CD4-positive, alpha-beta T cell treated with Interleukin-4 for 4 hours (primary cell): ENCODE data around the gene LGI2.

ENCODE experiments used
- DNase-seq: peaks from one replicate; pipeline ENCODE4 v3.0.0-alpha.2; 2020

The LGI2 gene

DNA sequence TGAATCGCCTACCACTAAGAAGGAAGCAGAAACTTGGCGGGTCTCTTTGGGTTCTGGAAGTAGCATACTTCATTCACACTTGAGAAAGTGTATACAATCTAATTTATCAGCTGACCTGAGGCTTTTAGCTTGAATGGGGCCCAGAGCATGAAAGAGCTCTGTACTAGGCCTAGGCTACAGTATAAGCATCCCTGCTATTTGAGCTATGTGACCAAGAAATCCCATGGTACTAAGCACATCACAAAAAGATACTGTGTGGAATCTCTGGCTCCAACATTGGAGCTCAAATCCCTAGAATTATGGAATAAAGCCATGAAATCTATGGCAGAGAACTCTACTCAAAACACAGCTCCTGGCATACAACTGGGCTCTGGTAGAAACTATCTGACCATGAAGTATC lies 74.0 kb downstream of the LGI2 start:
- no peak for DNase-seq

DNA sequence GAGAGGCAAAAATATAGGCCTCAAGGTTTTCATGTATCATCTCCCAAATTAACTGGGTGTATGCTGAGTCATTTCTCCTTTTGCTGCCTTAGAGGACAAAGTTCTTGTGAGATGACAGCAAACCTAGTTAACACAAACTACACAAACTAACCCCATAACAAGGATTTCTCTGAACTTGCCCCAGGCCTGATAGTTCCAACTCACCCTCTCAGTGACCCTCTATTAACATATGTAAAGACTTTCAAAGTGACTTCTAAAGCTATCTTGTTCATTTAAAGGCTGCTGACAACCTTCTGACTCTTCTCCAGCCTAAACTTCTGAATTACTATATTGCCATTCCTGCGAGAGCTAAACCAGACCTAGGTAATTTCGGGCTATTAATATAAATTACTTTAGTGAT lies 74.7 kb downstream of the LGI2 start:
- DNase-seq, result no peak

DNA sequence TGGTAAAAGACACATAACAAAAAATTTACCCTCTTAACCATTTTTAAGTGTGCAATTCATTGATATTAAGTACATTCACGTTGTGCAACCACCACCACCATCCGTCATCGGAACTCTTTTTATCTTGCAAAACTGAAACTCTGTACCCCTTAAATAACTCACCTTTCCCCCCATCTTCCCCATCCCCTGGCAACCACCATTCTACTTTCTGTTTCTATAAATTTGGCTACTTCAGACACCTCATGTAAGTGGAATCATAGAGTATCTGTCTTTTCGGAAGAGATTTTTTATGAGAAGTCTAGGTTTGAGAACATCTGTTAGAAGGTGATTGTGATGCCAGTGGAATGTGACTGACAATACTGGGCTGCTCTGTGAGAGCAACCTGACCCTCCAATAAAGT lies 78.1 kb downstream of the LGI2 start:
- no peak for DNase-seq

DNA sequence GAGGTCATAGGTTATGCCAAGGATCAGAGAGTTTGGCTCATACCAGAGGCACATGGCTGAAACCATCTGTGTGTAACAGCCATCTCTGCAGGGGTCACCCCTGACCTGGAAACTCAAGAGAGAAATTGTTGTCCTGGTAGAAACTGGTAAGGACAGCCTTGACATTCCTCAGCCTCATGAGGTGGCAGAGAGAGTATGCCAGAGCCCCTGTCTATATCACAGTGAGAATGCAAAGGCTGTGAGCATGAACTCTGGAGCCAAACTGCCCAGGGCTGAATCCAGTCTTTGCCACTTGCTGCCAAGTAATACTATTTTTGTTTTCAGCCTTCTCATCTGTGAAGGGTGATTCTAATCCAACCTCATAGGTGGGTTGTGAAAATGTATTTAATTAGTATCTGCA lies 80.8 kb downstream of the LGI2 start:
- no peak for DNase-seq
